ENCODE results near the gene PPP6R1. TPM values are rescaled to one million over a fixed set of nuclear protein-coding genes. Genes with fewer than 3 reads are reported as not detected.
"Not testable (repeated sequence)": the region's sequence is repeated elsewhere in the genome, so short reads cannot be mapped to it uniquely, and the experiment has no call there.

The PPP6R1 gene
- polyA plus RNA-seq, 1 donor, result 31.5 TPM

DNA sequence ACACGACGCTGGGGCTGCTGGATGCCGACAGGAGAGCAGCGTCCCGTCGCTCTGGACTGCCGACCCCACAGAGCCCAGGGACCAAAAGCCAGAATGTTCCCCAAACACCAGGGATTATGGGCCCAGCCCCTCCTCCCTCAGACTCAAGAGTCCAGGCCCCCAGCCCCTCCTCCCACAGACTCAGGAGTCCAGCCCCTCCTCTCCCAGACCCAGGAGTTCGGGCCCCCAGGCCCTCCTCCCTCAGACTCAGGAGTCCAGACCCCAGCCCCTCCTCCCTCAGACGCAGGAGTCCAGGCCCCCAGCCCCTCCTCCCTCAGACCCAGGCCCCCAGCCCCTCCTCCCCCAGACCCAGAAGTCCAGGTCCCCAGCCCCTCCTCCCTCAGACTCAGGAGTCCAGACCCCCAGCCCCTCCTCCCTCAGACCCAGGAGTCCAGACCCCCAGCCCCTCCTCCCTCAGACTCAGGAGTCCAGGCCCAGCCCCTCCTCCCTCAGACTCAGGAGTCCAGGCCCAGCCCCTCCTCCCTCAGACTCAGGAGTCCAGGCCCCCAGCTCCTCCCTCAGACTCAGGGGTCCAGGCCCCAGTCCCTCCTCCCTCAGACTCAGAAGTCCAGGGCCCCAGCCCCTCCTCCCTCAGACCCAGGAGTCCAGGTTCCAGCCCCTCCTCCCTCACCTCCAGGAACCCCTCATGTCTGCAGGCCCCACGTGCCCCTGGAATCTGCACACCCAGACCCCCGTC, 34.0 kb downstream of the PPP6R1 start:
- not testable (repeated sequence) for DNase-seq

DNA sequence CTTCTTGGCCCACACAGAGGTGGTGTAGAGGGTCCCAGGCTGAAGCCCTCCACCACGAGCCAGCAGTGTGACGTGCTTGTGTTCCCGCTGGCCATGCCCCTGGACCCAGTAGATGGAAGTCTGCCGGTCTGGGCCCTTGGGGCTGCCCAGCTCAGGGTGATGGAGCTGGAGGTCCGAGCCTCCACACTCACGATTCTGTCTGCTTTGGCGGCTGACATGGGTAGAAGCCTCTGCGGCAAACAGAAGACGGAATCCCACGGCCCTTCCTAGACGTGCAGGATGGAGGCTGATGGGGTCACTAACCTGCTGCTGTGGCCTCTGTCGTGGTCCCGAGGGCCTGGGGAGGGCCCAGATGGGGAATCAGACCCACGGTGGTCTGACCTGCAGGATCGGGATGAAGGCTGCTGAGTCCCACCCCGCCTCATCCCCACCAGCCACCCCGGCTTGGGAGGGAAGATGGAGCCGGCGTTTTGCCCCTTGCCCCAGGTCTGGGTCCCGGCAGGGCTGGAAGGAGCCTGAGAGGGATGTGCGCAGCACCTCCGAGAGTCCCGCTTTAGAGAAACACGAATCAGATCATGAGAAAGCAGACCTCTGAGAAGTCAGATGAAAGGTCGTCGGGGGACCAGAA, 34.7 kb downstream of the PPP6R1 start:
- no peak for DNase-seq

DNA sequence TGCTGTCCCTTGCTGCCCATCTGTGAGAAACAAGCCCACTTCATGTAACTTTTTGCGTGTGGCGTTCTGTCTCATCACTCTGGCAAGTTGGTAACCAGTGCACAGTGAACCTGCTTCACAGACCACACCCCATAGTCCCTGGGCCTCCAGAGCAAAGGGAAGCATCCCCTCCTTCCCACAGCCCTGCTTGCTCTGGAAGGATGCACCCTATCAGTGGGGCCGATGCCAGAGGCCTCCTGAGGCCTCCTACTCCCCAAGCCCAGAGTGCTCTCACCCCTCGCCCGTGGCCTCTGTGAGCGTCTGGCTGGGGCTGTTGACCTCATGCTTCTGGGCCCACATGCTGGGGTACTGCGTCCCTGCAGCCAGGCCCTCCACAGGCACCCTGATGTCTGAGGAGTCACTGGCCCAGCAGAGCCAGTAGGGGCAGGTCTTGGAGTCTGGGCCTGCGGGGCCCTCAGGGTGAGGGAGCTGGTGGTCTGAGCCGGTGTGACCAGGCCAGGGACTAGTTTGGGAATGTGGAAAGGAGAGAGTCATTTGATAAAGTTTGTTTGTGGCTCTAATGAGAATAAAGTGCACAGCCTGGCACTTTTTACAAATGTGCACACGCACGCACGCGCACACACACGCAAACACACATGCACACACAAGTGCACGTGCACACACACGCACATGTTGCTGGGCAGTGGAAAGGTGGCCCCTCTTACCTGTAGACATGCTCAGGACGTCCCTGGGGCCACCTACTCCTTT, 35.4 kb downstream of the PPP6R1 start:
- no peak for DNase-seq

DNA sequence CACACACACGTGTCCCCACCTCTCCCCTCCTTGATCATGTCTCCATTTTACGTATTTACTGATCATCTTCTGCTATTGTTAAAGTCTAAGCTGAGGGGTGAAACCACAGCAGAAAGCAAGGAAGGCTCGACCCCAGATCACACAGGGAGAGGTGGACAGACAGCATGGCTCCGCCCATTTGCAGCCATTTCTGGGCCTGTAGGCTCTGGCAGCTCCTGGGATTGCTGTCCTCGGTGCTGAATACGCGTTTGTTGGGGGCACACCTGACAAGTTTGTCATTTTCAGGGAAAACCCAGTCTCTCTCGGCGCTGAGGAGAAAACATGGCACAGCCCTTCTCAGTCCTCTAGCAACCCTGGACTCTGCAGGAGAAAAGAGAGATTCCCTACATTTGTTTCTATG, 38.3 kb downstream of the PPP6R1 start:
- DNase-seq, result no peak

DNA sequence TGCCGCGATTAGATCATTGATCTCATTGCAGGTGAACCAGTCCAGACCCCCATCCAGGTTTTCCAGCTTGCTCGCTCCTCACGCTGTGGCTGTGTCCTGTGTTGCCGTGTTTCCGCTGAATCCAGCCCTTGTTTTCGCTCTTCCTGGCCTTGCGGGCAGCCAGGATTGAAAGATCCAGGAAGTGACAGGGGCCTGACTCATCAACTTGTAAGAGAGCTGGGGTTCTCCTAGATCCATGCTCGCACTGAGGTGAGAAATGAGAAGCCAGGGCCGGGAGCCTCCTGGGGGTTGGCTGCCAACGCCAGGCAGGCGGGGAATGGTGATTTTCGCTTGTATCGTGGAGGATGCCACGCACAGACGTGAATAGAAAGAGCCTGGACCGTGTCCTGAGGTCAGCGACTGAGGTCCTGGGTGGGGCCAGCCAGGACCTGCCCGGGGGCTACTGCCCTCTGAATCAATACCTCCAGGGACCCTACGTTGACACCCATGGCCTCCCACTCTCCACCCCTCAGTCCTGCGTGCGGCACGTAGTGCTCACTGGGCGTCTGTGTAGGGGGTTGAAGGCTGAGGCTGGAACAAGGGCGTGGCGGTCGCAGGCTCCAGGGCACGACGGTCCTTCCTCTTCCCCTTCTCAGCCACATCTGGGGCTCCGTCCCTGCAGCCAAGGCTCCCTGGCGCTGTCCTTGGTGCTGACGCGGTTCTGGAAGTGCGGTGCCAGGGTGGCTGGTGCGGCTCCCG, 42.2 kb downstream of the PPP6R1 start:
- DNase-seq, result peak; percentile 76

DNA sequence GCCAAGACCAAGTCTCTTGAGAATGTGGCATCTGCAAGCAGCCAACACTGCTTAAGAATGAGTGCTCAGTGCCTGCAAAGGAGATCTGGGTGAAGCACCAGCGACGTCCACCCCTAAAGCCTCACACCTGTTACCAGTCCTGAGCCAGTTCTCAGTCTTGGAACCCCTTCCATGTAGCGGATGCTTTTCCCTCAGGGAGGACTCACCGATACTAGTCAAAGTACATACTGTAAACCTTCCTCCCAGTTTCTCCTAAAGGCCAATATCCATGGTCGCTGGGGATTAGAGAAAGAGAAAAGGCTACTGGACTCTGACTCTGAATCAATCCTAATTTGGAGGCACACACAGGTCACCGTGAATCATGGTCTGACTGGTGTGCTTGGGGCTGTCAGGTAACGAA, 45.3 kb downstream of the PPP6R1 start:
- DNase-seq, result no peak

DNA sequence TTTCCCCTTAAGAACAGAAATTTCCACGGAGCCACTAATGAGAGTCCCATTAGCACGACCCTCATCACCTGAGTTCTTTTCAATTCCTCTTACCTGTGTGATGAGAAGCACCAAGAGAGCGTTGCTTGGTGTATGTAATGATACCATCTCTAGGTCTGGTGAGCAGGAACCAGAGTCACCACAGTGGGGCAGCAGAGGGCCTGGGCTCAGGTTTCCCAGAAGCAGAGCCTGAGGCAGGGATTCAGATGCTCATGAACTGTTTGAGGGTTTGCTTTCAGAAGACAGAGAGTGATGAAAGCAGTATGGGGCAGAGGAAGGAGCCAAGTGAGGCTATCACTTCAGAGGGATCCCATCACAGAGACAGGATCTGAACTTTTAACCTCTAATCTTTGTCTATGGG, 46.4 kb downstream of the PPP6R1 start:
- no peak for DNase-seq

DNA sequence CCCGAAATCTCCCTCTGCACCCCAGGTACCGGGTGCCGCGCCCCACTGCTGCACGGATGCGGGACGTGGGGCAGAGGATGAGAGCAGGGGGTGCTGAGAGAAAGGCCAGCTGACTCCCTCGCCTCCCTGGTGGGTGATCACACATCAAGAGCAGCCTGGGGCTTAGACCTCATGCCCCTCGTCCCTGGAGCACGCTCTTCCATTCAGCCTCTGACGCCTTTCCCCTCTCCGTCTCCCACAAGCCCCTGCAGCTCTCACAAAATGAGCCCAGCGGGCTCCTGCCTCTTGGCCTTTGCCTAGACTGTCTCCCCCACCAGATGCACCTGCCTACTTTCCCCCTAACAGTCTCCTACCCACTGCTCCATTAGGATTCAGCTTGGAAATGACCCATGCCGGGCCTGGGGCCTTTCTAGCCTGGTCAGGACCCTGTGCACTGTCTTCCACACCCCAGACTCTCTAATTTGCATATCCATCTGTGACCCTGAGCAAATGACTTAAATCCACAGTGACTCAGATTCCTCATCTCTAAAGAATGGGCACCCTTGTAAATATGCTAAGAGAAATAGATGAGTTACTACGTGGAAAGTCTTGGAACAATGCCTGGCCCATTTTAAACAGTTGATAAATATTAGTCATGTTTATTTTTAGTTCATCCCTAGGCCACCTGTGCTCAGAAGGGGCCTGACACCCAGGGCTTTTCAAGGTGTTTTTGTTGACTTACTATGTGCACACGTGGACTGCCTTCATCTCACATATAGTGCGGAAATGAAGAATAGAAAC, 48.9 kb downstream of the PPP6R1 start:
- no peak for DNase-seq

DNA sequence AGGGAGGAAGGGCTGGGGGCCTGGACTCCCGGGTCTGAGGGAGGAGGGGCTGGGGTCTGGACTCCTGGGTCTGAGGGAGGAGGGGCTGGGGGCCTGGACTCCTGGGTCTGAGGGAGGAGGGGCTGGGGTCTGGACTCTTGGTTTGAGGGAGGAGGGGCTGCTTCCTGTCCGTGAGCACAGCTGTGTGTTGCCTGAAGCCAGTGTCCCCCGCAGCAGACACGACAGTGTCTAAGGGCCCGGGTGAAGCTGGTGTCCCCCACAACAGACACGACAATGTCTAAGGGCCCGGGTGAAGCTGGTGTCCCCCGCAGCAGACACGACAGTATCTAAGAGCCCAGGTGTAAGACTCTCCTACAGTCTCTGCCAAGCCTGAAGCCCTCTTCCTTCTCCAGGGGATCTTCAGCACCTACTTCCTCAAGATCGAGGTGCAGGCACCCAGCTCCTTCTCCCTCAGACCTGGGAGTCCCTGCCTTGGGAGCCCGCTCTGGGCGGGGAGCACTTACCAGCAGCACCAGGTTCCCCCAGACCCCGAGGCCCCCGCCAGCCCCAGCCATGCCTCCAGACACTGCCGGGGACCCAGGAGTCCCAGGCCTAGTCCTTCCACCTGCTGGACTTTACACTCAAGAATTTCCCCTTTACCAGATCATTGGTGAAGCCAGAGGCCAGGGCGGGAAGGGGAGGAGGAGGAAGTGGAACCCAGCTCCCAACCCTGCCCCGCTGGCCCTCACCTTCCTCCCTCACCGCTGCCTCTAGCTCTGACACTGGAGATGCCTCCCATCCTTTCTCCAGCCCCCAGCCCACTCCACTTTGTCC, 49.7 kb downstream of the PPP6R1 start, which contains the start of gene PTPRH:
Gene PTPRH (minus strand): TSS at position 622 of the 813 bp plus-strand sequence. CDS start 68 bp downstream, at position 554.
- no peak for DNase-seq

DNA sequence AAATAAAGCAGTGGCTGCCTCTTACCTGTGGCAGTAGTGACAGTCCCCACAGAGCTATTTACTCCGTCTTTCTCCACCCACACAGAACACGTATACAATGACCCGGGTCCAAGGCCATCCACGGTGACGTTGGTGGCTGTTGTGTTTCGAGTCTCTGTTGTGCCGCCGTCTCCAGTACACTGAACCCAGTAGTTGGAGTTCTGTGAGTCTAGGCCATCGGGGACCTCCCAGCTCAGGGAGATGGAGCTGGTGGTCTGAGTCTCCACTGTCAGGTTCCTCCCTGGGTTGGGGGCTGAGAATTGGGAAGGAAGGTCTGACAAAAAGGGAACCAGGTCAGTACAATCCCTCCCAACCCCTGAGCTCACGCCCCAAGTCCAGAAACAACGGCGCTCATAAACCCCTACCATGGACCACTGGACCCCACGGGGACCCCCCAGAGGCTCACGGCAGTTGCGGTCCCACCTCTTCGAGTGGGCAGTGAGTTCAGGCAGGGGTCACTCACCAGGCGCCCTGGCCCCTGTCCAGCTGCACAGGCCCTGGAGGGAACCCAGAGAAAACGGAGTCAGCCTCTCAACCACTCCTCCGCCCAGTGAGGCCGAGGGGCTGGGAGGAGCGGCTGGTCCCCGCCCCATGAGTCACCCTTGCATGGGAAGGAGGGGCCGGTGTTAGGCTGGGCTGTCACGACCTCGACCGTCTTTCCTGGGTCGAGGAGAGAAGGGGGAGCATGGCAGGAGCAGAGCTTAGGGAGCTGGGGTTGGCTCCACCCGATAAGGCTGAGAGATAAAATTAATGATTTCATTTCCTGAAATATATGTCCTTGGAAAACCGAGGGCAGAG, 51.9 kb downstream of the PPP6R1 start:
- peak; percentile 43 for DNase-seq

DNA sequence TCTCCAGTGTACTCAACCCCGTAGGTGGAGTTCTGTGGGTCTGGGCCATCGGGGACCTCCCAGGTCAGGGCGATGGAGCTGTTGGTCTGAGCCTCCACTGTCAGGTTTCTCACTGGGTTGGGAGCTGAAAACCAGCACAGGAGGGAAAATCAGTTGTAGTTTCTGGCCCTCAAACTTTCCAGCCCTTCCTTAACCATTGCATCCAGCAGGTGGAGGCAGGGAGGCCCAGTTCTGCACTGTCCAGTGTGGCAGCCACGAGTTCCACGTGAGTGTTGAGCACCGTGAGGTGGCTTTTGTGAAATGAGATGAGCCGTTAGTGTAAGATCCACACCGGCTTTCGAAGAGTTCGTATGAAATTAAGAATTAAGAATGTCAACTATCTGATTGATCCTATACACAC, 56.6 kb downstream of the PPP6R1 start:
- not testable (repeated sequence) for DNase-seq

DNA sequence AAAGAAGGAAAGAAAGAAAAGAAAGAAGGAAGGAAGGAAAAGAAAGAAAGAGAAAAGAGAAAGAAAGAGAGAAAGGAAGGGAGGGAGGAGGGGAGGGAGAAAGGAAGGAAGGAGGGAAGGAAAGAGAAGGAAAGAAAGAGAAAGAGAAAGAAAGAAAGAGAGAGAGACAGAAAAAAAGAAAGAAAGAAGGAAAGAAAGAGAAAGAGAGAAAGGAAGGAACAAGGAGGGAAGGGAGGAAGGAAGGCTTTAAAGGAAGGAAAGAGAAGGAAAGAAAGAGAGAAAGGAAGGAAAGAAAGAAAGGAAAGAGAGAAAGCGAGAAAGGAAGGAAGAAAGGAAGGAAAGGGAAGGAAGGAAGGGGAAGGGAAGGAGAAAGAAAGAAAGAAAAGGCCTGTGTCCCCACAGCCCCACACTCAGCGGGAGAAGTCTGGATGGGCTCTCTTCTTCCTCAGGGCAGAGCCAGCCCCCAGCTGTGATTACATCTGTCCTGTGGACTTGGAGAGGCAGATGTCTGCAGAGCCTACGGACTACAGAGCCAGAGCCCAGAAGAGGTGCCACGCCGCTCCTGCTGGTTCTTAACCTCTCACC, 59.1 kb downstream of the PPP6R1 start:
- DNase-seq, result no peak

DNA sequence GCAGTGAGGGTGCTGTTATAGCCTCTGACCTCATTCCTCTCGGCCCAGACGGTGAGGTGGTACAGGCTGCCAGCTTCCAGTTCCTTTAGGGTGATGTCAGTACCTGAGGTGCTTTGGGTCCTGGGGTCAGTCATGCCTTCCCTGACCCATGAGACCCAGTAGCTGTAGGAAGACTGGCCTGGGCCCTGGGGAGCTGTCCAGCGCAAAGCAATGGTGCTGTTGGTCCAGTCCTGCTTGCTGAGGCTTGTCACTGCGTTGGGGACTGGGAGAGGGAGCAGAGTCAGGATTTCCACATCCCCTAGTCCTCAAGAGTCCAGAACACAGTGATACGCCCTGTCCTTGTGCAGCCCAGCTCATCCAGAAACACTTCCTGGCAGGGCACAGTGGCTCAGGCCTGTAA, 60.2 kb downstream of the PPP6R1 start:
- DNase-seq, result no peak

DNA sequence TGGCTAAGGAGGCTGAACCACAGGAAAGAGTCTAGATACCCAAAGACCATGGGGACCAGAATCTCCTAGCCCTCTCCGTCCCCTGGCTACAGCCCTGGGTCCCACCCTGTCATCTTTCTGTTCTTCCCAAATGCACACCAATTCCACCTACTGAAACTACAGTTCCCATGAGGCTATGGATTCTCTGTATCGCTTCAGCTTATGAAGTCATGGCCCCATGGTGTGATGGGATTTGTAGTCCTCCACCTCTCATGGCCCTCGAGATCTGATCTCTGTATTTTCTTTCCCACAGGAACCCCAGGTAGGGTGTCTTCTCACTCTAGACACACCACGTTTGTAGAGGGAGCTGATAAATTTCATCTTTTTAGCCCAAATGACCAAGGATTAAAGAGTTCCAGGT, 61.3 kb downstream of the PPP6R1 start:
- DNase-seq, result no peak

DNA sequence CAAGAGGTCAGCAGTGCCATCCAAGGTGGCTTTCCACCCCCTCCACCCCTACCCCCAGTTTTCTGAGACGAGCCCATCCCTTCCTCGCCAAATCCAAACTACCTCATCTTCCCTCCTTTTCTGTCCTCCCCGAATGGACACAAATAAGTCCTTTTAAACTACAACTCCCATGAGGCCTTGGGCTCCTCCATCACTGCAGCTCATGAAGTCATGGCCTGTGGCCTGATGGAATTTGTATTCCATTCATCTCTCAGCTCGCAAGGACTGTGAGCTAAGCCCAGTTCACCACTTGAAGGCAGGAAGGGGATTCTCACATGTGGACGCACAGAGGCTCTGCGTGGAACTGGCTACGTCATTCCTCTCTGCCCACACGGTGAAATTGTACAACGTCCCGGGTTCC, 62.0 kb downstream of the PPP6R1 start:
- DNase-seq, result no peak

DNA sequence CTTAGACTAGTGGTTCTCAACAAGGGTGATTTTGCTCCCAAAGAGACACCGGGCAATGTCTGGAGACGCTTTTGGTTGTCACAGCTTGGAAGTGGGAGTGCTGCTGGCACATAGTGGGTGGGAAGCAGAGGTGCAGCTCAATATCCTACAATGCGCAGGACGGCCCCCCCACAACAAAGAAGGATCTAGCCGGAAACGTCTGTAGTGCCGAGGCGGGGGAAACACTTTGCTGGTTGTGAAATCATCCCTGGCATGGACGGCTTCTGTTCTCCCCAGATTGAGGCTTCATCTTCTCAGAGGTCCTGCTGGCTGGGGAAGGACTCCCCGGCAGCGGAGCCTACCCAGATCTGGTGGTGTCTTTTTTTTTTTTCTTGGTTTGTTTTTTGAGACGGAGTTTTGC, 65.3 kb downstream of the PPP6R1 start:
- no peak for DNase-seq

DNA sequence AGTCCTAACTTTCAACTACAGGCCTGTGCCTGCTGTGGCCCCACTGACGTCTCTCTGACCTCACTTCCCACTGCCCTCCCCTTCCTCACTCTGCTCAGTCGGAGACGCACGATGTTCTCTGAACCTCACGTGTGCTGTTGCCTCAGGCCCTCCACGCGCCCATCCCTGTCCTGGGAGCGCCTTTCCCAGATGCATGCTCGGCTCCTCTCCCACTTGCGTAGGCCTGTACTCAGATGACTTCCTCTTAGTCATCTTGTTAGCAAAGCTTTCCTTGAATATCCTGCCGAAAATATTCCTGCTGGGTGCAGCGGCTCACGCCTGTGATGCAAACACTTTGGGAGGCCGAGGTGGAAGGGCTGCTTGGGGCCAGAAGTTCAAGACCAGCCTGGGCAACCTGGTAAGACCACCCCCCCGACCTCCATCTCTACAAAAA, 69.4 kb downstream of the PPP6R1 start:
- no peak for DNase-seq

DNA sequence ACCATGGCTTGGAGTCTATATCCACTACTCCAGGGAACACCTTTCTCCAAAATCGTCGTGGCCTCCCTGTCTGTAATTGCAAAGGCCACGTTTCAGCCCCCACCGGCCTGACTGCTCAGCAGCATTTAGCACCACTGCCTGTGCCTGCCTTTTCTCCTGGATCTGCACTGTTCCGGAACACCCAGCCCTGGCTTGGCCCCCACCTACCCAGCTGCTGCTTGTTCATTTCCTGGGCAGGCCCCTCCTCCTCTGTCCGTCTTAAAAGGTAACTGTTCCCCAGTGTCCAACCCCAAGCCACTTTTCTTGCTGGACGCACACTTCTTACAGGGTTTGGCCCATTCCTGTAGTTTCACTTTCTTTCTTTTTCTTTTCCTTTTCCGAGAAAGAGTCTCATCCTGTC, 70.2 kb downstream of the PPP6R1 start:
- no peak for DNase-seq

DNA sequence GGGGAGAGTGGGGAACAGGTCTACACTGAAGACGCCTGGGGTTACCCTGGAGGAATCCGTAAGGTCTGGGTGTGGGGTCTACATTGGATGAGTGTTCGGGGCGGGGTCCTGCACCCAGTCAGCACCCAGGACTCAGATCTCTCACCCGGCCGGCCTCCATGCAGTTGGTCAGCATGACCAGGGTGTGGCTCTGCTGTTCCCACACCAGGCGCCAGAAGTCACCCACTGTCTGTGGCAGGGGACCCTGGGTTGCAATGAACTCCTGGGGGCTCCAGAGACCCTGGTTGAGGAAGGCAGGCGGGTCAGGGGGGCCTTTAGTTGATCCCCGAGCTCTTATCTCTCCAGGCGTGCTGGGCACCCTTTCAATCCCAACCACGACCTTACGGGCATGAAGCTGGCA, 72.7 kb downstream of the PPP6R1 start:
- DNase-seq, result no peak

DNA sequence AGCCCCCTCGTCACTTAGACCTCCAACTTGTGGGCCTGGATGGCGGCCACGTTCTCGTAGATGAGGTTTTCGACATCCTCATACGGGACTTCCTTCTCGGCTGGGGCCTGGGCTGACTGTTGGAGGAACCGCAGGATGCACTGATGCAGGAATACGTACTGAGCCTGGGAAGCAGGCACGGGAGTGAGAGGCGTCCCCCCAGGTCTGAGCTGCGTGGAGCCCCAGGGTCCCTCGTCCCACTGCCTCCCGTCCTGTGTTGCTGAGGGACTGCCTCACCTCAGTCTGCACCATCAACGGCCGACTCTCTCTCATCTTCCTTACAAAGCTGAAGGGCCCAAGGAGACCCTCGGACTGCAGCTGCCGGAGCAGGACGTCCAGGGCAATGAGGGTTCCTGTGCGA, 77.1 kb downstream of the PPP6R1 start:
- no peak for DNase-seq
